HepG2 (cell line): ENCODE data around the gene C5AR1. TPM values are rescaled to one million over a fixed set of nuclear protein-coding genes. Genes with fewer than 3 reads are reported as not detected.
A peak's percentile ranks its signal among the peaks of the same experiment; 100 is the strongest.

Source experiments
- ATAC-seq: fragments of 200-7000 bp; cut with Tn5 transposase; 3 replicates; pipeline ENCODE4 v1.9.1; 2020; ENCODE audit warnings: mild to moderate bottlenecking, moderate library complexity
- BruUV-seq: library from RNA; stranded (reverse); fragments of 400-500 nt; replicated peaks from 2 replicates; lab custom pipeline; 2021; lab: Mats Ljungman, UMichigan
- CTCF ChIA-PET: fragments of 300-600 bp; formaldehyde crosslinking; extraction: SDS; loops from one replicate; lab custom pipeline; 2021; ENCODE audit warnings: low total read pairs, inconsistent platforms, low intra/inter-chr PET ratio; lab: Yijun Ruan, JAX
- POLR2A ChIA-PET: fragments of 350-600 bp; sonication (Branson Sonifier 250); formaldehyde crosslinking; loops from one replicate; lab custom pipeline; 2020; ENCODE audit warnings: antibody characterized with exemption, inconsistent platforms; lab: Yijun Ruan, JAX
- DNase-seq: peaks from one replicate; pipeline ENCODE4 v3.0.0-alpha.2; 2015; ENCODE audit warnings: low spot score
- FAIRE-seq: peaks from 3 replicates; lab custom pipeline; 2011; peaks lifted over from hg19 to GRCh38; lab: Jason Lieb, UNC
- H2AFZ ChIP-seq: one replicate; pipeline ENCODE4 v1.6.1; 2011; ENCODE audit warnings: low read length, inconsistent platforms
- H3K27ac ChIP-seq: fragments of 300-600 bp; 3 replicates; pipeline ENCODE4 v1.8.0; 2011; ENCODE audit warnings: mixed run types, mild to moderate bottlenecking, mixed read lengths, low read length, inconsistent platforms; ENCODE audit not compliant: insufficient read depth; ENCODE audit errors: extremely low read length
- H3K27me3 ChIP-seq, 2 experiments: fragments of 200-600 bp in 1 of 2; 2 replicates in 1 of 2; 3 replicates in 1 of 2; pipeline versions ENCODE4 v1.6.0 to v1.8.0; 2011; ENCODE audit warnings: low read length in 2 of 2, mild to moderate bottlenecking in 2 of 2, moderate library complexity in 2 of 2, inconsistent platforms in 1 of 2; ENCODE audit not compliant: insufficient read depth in 2 of 2, control insufficient read depth in 1 of 2
- H3K36me3 ChIP-seq, 2 experiments: fragments of 200-600 bp in 1 of 2; replicated peaks in 1 of 2; 2 replicates in 1 of 2; 3 replicates in 1 of 2; pipeline versions ENCODE4 v1.5.1 to v1.8.0; 2011; ENCODE audit warnings: low read length in 2 of 2, inconsistent platforms in 1 of 2; ENCODE audit not compliant: insufficient read depth in 2 of 2, control insufficient read depth in 1 of 2
- H3K4me1 ChIP-seq: 2 replicates; pipeline ENCODE4 v1.5.1; 2012; ENCODE audit warnings: low read length, inconsistent platforms; ENCODE audit not compliant: insufficient read depth
- H3K4me2 ChIP-seq: 2 replicates; pipeline ENCODE4 v1.6.0; 2011; ENCODE audit warnings: low read depth, low read length, inconsistent platforms
- H3K4me3 ChIP-seq, 3 experiments: fragments of 200-600 bp in 1 of 3; sonication (generic), shearing (Covaris generic) in 1 of 3; replicated peaks in 1 of 3; 2 replicates each; pipeline ENCODE4 v1.5.1; 2011 to 2016; ENCODE audit warnings: low read length in 3 of 3, inconsistent platforms in 2 of 3, low read depth in 2 of 3, mild to moderate bottlenecking in 2 of 3, control low read depth in 1 of 3, mixed read lengths in 1 of 3; ENCODE audit not compliant: insufficient read depth in 1 of 3
- H3K79me2 ChIP-seq: one replicate; pipeline ENCODE4 v1.6.1; 2011; ENCODE audit warnings: low read length, inconsistent platforms; ENCODE audit not compliant: insufficient read depth
- H3K9ac ChIP-seq: 2 replicates; pipeline ENCODE4 v1.6.0; 2011; ENCODE audit warnings: mild to moderate bottlenecking, low read depth, low read length, inconsistent platforms; ENCODE audit not compliant: insufficient read depth
- H3K9me3 ChIP-seq: 2 replicates; pipeline ENCODE4 v1.5.1; 2012; ENCODE audit warnings: mild to moderate bottlenecking, low read length
- H4K20me1 ChIP-seq: 2 replicates; pipeline ENCODE4 v1.6.0; 2011; ENCODE audit warnings: inconsistent platforms, mild to moderate bottlenecking, low read length, moderate library complexity; ENCODE audit not compliant: insufficient read depth
- KLF13 ChIP-seq: sonication (generic); formaldehyde crosslinking; IDR thresholded peaks from 2 replicates; pipeline ENCODE4 v1.4.0; 2020; ENCODE audit warnings: mild to moderate bottlenecking, missing genetic modification reagents
- MLLT10 ChIP-seq: sonication (generic); formaldehyde crosslinking; IDR thresholded peaks from 2 replicates; pipeline ENCODE4 v1.4.0; 2020; ENCODE audit warnings: missing genetic modification reagents
- TGIF2 ChIP-seq: IDR thresholded peaks from 2 replicates; pipeline ENCODE4 v1.6.1; 2016; ENCODE audit warnings: control low read depth, missing compliant biosample characterization
- YEATS2 ChIP-seq: sonication (generic); formaldehyde crosslinking; IDR thresholded peaks from 2 replicates; pipeline ENCODE4 v1.4.0; 2020; ENCODE audit warnings: missing genetic modification reagents, borderline replicate concordance
- ZNF274 ChIP-seq: sonication (generic); formaldehyde crosslinking; IDR thresholded peaks from 2 replicates; pipeline ENCODE4 v1.5.1; 2020; ENCODE audit warnings: mild to moderate bottlenecking, missing genetic modification reagents
- WGBS: methylation state at CpG from one replicate; pipeline ENCODE4 v1.1.6; 2017; ENCODE audit warnings: low lambda C conversion rate; 5-methylcytosine and 5-hydroxymethylcytosine counted together
- in situ Hi-C: cut with HindIII; loops from 2 replicates; pipeline ENCODE4 v1.10.0; 2017; ENCODE audit warnings: low pct_unique_long_range_greater_than_20kb; ENCODE audit not compliant: extremely low pct_ligation_motif_present
- intact Hi-C: fragments of 100-400 bp; cut with micrococcal nuclease; formaldehyde crosslinking; loops from one replicate; pipeline ENCODE4 v1.10.0; 2022; ENCODE audit not compliant: unreplicated experiment
- polyA plus RNA-seq, 8 experiments: library from polyadenylated mRNA; depleted of rRNA in 3 of 8; stranded (reverse) in 7 of 8; unstranded in 1 of 8; fragments of >200 nt; fragmentation: Illumina TruSeq in 4 of 8; extraction: Trizol in 4 of 8; gene quantifications; 2 replicates each; pipeline versions ENCODE4 v1.2.1 to v1.2.3, GENCODE V29; 2011 to 2016; ENCODE audit warnings: low read depth in 4 of 8, missing spikeins in 1 of 8, mixed read lengths in 1 of 8; ENCODE audit not compliant: insufficient read depth in 1 of 8
- total RNA-seq, 5 experiments: library from RNA; depleted of rRNA; stranded (reverse); fragments of >200 nt; fragmentation: Illumina TruSeq; extraction: Trizol; gene quantifications; 2 replicates each; pipeline ENCODE4 v1.2.3, GENCODE V29; 2016; ENCODE audit warnings: low read depth in 1 of 5
- TF ChIP-seq, protein P1 (sequence below): sonication (generic); formaldehyde crosslinking; IDR thresholded peaks from 2 replicates; pipeline ENCODE4 v1.5.0; 2020; ENCODE audit warnings: mild to moderate bottlenecking, missing genetic modification reagents, borderline replicate concordance
- TF ChIP-seq, protein P2 (sequence below): sonication (generic); formaldehyde crosslinking; IDR thresholded peaks from 2 replicates; pipeline ENCODE4 v1.5.0; 2020; ENCODE audit warnings: mild to moderate bottlenecking, missing genetic modification reagents
- TF ChIP-seq, protein P3 (sequence below): sonication (generic); formaldehyde crosslinking; IDR thresholded peaks from 2 replicates; pipeline ENCODE4 v1.4.0; 2020; ENCODE audit warnings: missing genetic modification reagents, borderline replicate concordance

The C5AR1 gene
- total and polyA plus RNA-seq, 2 of the 13 experiments (the other 11 are each of a cell fraction or from before 2014, with no cell fraction given): 0.07 to 1.6 TPM

DNA sequence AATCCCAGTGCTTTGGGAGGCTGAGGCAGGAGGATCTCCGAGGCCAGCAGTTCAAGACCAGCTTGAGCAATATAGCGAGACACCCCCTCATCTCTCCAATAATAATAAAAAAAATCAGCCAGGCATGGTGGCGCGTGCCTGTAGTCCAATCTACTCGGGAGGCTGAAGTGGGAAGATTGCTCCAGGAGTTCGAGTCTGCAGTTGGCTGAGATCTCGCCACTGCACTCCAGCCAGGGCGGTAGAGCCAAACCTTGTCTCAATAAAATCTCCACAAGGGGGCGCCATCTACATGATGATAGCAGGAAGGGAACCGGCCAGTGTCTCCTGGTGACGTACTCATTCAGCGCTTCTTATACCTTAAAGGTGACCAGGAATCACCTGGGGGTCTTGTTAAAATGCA is 13.6 kb upstream of the C5AR1 start:
- Histone ChIP-seq H3K79me2 (no peaks in the 10 kb centered on the region), H3K9ac (no peak overlapping the region), H3K4me1 (no peaks in the 10 kb centered on the region), H3K27ac (no peak overlapping the region), H3K4me2 (no peak overlapping the region; the same call in 1 of the 2 replicates), H3K36me3 (no peaks in the 10 kb centered on the region), H3K4me3 (no peak overlapping the region), H4K20me1 (no peaks in the 10 kb centered on the region), H3K9me3 (no peaks in the 10 kb centered on the region), H3K27me3 (no peaks in the 10 kb centered on the region), H2AFZ (no peak overlapping the region)
- ATAC-seq: peak; percentile 89
- CTCF ChIA-PET: interaction anchor here (1.1 to 3.3 kb wide), 3 partner anchors 9 to 131 kb away, joined by 7 to 37 read pairs (median 7); no protein-coding TSS in a partner anchor
- peak; percentile 84 for FAIRE-seq
- POLR2A ChIA-PET: no interaction called here
- intact Hi-C loops: loop anchor here (1.0 to 2.0 kb wide), 3 partner anchors 9 to 119 kb away; no protein-coding TSS in a partner anchor
- peak; percentile 76 for DNase-seq
- WGBS: 16% methylated on average over 12 of the region's 12 CpGs
- BruUV-seq: no TSS peak
- in situ Hi-C loops: loop anchor here (5.0 to 10.0 kb wide), 2 partner anchors 96 to 119 kb away; partner anchors contain the start of gene MEIS3
- TF ChIP-seq KLF13 (CRISPR knock-in tag) (no peak), YEATS2 (no peak), TGIF2 (CRISPR knock-in tag) (no peak), ZNF274 (CRISPR knock-in tag) (no peak), MLLT10 (CRISPR knock-in tag) (no peak)
- TF ChIP-seq, protein P1, sequence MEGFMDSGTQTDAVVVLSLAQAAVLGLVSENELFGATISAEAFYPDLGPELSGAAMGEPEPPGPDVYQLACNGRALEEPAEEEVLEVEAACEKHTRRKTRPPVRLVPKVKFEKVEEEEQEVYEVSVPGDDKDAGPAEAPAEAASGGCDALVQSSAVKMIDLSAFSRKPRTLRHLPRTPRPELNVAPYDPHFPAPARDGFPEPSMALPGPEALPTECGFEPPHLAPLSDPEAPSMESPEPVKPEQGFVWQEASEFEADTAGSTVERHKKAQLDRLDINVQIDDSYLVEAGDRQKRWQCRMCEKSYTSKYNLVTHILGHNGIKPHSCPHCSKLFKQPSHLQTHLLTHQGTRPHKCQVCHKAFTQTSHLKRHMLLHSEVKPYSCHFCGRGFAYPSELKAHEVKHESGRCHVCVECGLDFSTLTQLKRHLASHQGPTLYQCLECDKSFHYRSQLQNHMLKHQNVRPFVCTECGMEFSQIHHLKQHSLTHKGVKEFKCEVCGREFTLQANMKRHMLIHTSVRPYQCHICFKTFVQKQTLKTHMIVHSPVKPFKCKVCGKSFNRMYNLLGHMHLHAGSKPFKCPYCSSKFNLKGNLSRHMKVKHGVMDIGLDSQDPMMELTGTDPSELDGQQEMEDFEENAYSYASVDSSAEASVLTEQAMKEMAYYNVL (CRISPR knock-in tag): no peak
- TF ChIP-seq, protein P2, sequence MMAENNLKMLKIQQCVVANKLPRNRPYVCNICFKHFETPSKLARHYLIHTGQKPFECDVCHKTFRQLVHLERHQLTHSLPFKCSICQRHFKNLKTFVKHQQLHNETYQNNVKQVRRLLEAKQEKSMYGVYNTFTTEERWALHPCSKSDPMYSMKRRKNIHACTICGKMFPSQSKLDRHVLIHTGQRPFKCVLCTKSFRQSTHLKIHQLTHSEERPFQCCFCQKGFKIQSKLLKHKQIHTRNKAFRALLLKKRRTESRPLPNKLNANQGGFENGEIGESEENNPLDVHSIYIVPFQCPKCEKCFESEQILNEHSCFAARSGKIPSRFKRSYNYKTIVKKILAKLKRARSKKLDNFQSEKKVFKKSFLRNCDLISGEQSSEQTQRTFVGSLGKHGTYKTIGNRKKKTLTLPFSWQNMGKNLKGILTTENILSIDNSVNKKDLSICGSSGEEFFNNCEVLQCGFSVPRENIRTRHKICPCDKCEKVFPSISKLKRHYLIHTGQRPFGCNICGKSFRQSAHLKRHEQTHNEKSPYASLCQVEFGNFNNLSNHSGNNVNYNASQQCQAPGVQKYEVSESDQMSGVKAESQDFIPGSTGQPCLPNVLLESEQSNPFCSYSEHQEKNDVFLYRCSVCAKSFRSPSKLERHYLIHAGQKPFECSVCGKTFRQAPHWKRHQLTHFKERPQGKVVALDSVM (CRISPR knock-in tag): peak; percentile 79
- TF ChIP-seq, protein P3, sequence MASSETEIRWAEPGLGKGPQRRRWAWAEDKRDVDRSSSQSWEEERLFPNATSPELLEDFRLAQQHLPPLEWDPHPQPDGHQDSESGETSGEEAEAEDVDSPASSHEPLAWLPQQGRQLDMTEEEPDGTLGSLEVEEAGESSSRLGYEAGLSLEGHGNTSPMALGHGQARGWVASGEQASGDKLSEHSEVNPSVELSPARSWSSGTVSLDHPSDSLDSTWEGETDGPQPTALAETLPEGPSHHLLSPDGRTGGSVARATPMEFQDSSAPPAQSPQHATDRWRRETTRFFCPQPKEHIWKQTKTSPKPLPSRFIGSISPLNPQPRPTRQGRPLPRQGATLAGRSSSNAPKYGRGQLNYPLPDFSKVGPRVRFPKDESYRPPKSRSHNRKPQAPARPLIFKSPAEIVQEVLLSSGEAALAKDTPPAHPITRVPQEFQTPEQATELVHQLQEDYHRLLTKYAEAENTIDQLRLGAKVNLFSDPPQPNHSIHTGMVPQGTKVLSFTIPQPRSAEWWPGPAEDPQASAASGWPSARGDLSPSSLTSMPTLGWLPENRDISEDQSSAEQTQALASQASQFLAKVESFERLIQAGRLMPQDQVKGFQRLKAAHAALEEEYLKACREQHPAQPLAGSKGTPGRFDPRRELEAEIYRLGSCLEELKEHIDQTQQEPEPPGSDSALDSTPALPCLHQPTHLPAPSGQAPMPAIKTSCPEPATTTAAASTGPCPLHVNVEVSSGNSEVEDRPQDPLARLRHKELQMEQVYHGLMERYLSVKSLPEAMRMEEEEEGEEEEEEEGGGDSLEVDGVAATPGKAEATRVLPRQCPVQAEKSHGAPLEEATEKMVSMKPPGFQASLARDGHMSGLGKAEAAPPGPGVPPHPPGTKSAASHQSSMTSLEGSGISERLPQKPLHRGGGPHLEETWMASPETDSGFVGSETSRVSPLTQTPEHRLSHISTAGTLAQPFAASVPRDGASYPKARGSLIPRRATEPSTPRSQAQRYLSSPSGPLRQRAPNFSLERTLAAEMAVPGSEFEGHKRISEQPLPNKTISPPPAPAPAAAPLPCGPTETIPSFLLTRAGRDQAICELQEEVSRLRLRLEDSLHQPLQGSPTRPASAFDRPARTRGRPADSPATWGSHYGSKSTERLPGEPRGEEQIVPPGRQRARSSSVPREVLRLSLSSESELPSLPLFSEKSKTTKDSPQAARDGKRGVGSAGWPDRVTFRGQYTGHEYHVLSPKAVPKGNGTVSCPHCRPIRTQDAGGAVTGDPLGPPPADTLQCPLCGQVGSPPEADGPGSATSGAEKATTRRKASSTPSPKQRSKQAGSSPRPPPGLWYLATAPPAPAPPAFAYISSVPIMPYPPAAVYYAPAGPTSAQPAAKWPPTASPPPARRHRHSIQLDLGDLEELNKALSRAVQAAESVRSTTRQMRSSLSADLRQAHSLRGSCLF: no peak
